NB4 (cell line): ENCODE results near the gene GLS.

Experiments
- MAX ChIP-seq: IDR thresholded peaks from 2 replicates; pipeline ENCODE4 v1.6.1; 2011; ENCODE audit warnings: low read depth, low read length
- MYC ChIP-seq: IDR thresholded peaks from 2 replicates; pipeline ENCODE4 v1.6.1; 2011; ENCODE audit warnings: low read depth, low read length
- POLR2A ChIP-seq: IDR thresholded peaks from 2 replicates; pipeline ENCODE4 v1.6.1; 2011; ENCODE audit warnings: mild to moderate bottlenecking; ENCODE audit not compliant: insufficient read length; ENCODE audit errors: extremely low read depth
- TF ChIP-seq, protein P1 (sequence below): IDR thresholded peaks from one replicate; pipeline ENCODE4 v1.5.1; 2012; ENCODE audit warnings: low read depth, low read length

GRCh38 chr2:190882411-190882766 lies 1.8 kb downstream of the GLS start:
- TF ChIP-seq, protein P1, sequence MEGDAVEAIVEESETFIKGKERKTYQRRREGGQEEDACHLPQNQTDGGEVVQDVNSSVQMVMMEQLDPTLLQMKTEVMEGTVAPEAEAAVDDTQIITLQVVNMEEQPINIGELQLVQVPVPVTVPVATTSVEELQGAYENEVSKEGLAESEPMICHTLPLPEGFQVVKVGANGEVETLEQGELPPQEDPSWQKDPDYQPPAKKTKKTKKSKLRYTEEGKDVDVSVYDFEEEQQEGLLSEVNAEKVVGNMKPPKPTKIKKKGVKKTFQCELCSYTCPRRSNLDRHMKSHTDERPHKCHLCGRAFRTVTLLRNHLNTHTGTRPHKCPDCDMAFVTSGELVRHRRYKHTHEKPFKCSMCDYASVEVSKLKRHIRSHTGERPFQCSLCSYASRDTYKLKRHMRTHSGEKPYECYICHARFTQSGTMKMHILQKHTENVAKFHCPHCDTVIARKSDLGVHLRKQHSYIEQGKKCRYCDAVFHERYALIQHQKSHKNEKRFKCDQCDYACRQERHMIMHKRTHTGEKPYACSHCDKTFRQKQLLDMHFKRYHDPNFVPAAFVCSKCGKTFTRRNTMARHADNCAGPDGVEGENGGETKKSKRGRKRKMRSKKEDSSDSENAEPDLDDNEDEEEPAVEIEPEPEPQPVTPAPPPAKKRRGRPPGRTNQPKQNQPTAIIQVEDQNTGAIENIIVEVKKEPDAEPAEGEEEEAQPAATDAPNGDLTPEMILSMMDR = no peak
- TF ChIP-seq POLR2A (no peak), MYC (no peak), MAX (no peak)
